Left cardiac atrium (tissue), 4 donors: ENCODE measurements around the gene PRSS56. TPM values are rescaled to one million over a fixed set of nuclear protein-coding genes. Genes with fewer than 3 reads are reported as not detected.
A peak's percentile ranks its signal among the peaks of the same experiment; 100 is the strongest.

Experiments used
- ATAC-seq, 2 donors: fragments of 200-7000 bp; cut with Tn5 transposase; one replicate each; pipeline ENCODE4 v1.9.1; 2020; ENCODE audit warnings: mild to moderate bottlenecking in 2 of 2, moderate library complexity in 2 of 2
- DNase-seq: peaks from one replicate; pipeline ENCODE4 v3.0.0-alpha.2; 2020
- intact Hi-C, 2 donors: fragments of 100-400 bp; cut with DNase I; formaldehyde crosslinking; loops; one replicate each; pipeline versions ENCODE4 v1.14.1 to v1.15.1; 2022 to 2023
- total RNA-seq, 2 donors: library from RNA; stranded (reverse); fragmentation: NEBNext Ultra II Directional; extraction: Animal tissue kit (Norgen Biotek cat#: 25700); gene quantifications; one replicate each; pipeline ENCODE4 v1.2.1, GENCODE V29; 2021
- donor health status: DM: no; HTN: yes; CAD: no.
- donor health status: DM: no; HTN: yes; CAD: no; lungs with severe emphysema.
- donor health status: DM: yes; HTN: yes; CAD: no.
- donor health status: Dilated cardiomyopathy.

Gene PRSS56
- total RNA-seq, 2 donors from 2014 or later: 0.16 TPM; not detected in 1

GRCh38 chr2:232485757-232486557 lies 34.2 kb upstream of the PRSS56 start:
- no peak for DNase-seq
- no peak for ATAC-seq
- intact Hi-C loops: no loop called here

- intact Hi-C loops: no loop called here
- DNase-seq (no peak), ATAC-seq (no peak)
Measured at GRCh38 chr2:232486558-232487384, 33.4 kb upstream of the PRSS56 start.

GRCh38 chr2:232487385-232488096 lies 32.6 kb upstream of the PRSS56 start, which contains the start of gene ECEL1:
TSS of gene ECEL1 (minus strand) at chr2:232487834. CDS start at chr2:232486653, 1,181 bp downstream.
- intact Hi-C loops: no loop called here
- ATAC-seq: no peak
- DNase-seq: no peak

- ATAC-seq: no peak
- no peak for DNase-seq
- intact Hi-C loops: no loop called here
Measured at GRCh38 chr2:232488097-232488711, 32.0 kb upstream of the PRSS56 start.

- ATAC-seq (no peak), DNase-seq (no peak)
- intact Hi-C loops: no loop called here
Measured at GRCh38 chr2:232488721-232489300, 31.4 kb upstream of the PRSS56 start.

- intact Hi-C loops: no loop called here
- no peak for DNase-seq
- no peak for ATAC-seq
Measured at GRCh38 chr2:232489516-232490220, 30.5 kb upstream of the PRSS56 start.

GRCh38 chr2:232490221-232491138 lies 29.7 kb upstream of the PRSS56 start:
- no peak for ATAC-seq
- intact Hi-C loops: no loop called here
- no peak for DNase-seq

GRCh38 chr2:232491139-232491780 lies 28.9 kb upstream of the PRSS56 start:
- intact Hi-C loops: no loop called here
- no peak for DNase-seq

GRCh38 chr2:232492236-232492848 lies 27.8 kb upstream of the PRSS56 start:
- ATAC-seq (no peak), DNase-seq (no peak)
- intact Hi-C loops: no loop called here

More at GRCh38 chr2:232491139-232491780, 28.9 kb upstream of the PRSS56 start:
- no peak for ATAC-seq

GRCh38 chr2:232492963-232493700 lies 27.1 kb upstream of the PRSS56 start:
- ATAC-seq (no peak), DNase-seq (peak; percentile 3)
- intact Hi-C loops: no loop called here

GRCh38 chr2:232493701-232494474 lies 26.3 kb upstream of the PRSS56 start:
- DNase-seq (peak; percentile 11), ATAC-seq (no peak)
- intact Hi-C loops: no loop called here

GRCh38 chr2:232494542-232494941 lies 25.6 kb upstream of the PRSS56 start:
- intact Hi-C loops: no loop called here
- DNase-seq (peak; percentile 8), ATAC-seq (no peak)

GRCh38 chr2:232495292-232495691 lies 24.9 kb upstream of the PRSS56 start:
- ATAC-seq: no peak
- DNase-seq: no peak
- intact Hi-C loops: no loop called here

GRCh38 chr2:232496501-232497270 lies 23.5 kb upstream of the PRSS56 start:
- DNase-seq (no peak), ATAC-seq (no peak)
- intact Hi-C loops: no loop called here
